GM12878 (cell line): Measurements from ENCODE around the gene GBA3.

ENCODE experiments used
- BHLHE40 ChIP-seq, 2 experiments: fragments of 450-650 bp in 1 of 2; IDR thresholded peaks; 2 replicates each; pipeline ENCODE4 v1.6.1; 2011 to 2017; ENCODE audit warnings: low read depth in 2 of 2, borderline replicate concordance in 1 of 2, improper control_type of control experiment in 1 of 2, low read length in 1 of 2, mild to moderate bottlenecking in 1 of 2
- HDAC6 ChIP-seq: fragments of 200-600 bp; sonication (generic); IDR thresholded peaks from one replicate; pipeline ENCODE4 v1.8.0; 2017; ENCODE audit warnings: antibody characterized with exemption; ENCODE audit not compliant: unreplicated experiment
- JUND ChIP-seq: IDR thresholded peaks from 2 replicates; pipeline ENCODE4 v1.6.1; 2012; ENCODE audit warnings: low read depth, mild to moderate bottlenecking, low read length, improper control_type of control experiment, moderate library complexity
- NFYB ChIP-seq: IDR thresholded peaks from 2 replicates; pipeline ENCODE4 v1.6.1; 2011; ENCODE audit warnings: low read depth, mild to moderate bottlenecking, low read length, improper control_type of control experiment, moderate library complexity; ENCODE audit not compliant: insufficient read depth
- POLR2A ChIP-seq: IDR thresholded peaks from 2 replicates; pipeline ENCODE4 v1.6.1; 2011; ENCODE audit warnings: low read depth, mild to moderate bottlenecking, low read length
- SP1 ChIP-seq: IDR thresholded peaks from one replicate; pipeline ENCODE4 v1.6.1; 2011; ENCODE audit warnings: low read depth, low read length
- ZNF207 ChIP-seq: fragments of 450-650 bp; IDR thresholded peaks from 2 replicates; pipeline ENCODE4 v1.6.1; 2014; ENCODE audit warnings: antibody characterized with exemption, mild to moderate bottlenecking, borderline replicate concordance
- ZNF384 ChIP-seq: IDR thresholded peaks from 2 replicates; pipeline ENCODE4 v1.6.1; 2012; ENCODE audit warnings: low read depth, mild to moderate bottlenecking, low read length, improper control_type of control experiment, borderline replicate concordance
- TF ChIP-seq, protein P1 (sequence below), 3 experiments: IDR thresholded peaks in 2 of 3; conservative IDR thresholded peaks in 1 of 3; 2 replicates each; pipeline ENCODE4 v1.5.1; 2011; ENCODE audit warnings: low read depth in 3 of 3, low read length in 3 of 3, mild to moderate bottlenecking in 3 of 3, control low read depth in 2 of 3, moderate library complexity in 2 of 3, inconsistent platforms in 1 of 3, mixed read lengths in 1 of 3; ENCODE audit not compliant: control insufficient read depth in 2 of 3, insufficient read depth in 1 of 3; ENCODE audit errors: extremely low read depth in 1 of 3

DNA sequence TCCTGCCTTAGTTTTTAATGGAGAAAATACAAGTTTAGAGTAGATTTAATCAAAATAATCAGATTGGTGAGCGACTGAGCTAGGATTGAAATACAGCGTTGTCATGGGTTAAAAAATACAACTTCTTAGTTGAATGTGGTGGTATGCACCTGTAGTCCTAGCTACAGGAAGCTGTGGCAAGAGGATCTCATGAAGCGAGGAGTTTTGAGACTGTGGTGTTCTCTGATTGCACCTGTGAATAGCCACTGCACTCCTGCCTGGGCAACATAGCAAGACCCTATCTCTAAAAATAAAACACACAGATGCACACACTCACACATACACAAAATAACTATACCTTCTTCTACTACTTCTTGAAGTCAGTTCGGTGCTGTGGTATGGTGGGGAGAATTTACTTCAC is 19.8 kb upstream of the GBA3 start:
- no peak for TF ChIP-seq BHLHE40 (IDR thresholded peaks at IDR 0.05; ENCODE audit: borderline replicate concordance in 1 of 2, low read depth in 2 of 2, low read length in 1 of 2)
- no peak for TF ChIP-seq NFYB
- TF ChIP-seq POLR2A, result no peak
- TF ChIP-seq, protein P1, sequence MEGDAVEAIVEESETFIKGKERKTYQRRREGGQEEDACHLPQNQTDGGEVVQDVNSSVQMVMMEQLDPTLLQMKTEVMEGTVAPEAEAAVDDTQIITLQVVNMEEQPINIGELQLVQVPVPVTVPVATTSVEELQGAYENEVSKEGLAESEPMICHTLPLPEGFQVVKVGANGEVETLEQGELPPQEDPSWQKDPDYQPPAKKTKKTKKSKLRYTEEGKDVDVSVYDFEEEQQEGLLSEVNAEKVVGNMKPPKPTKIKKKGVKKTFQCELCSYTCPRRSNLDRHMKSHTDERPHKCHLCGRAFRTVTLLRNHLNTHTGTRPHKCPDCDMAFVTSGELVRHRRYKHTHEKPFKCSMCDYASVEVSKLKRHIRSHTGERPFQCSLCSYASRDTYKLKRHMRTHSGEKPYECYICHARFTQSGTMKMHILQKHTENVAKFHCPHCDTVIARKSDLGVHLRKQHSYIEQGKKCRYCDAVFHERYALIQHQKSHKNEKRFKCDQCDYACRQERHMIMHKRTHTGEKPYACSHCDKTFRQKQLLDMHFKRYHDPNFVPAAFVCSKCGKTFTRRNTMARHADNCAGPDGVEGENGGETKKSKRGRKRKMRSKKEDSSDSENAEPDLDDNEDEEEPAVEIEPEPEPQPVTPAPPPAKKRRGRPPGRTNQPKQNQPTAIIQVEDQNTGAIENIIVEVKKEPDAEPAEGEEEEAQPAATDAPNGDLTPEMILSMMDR (IDR thresholded peaks at IDR 0.05 in 2 of 3, conservative IDR thresholded peaks at IDR 0.05 in 1 of 3; ENCODE audit: control insufficient read depth in 2 of 3, extremely low read depth in 1 of 3, insufficient read depth in 1 of 3, low read depth in 3 of 3, low read length in 3 of 3), result no peak
- TF ChIP-seq SP1, result no peak
- no peak for TF ChIP-seq ZNF207
- TF ChIP-seq JUND, result no peak
- no peak for TF ChIP-seq ZNF384
- TF ChIP-seq HDAC6, result no peak
